Keratinocyte (primary cell): Measurements from ENCODE around the gene NVL. TPM values are rescaled to one million over a fixed set of nuclear protein-coding genes. Genes with fewer than 3 reads are reported as not detected.

Source experiments
- DNase-seq: peaks from one replicate; pipeline ENCODE4 v3.0.0-alpha.2; 2011; ENCODE audit warnings: low read depth, missing footprints, low spot score
- FAIRE-seq: peaks from 2 replicates; lab custom pipeline; 2011; peaks lifted over from hg19 to GRCh38; lab: Jason Lieb, UNC
- H2AFZ ChIP-seq: 2 replicates; pipeline ENCODE4 v1.6.0; 2012; ENCODE audit warnings: low read length, control low read depth, inconsistent platforms; ENCODE audit not compliant: control insufficient read depth
- H3K27ac ChIP-seq: 2 replicates; pipeline ENCODE4 v1.5.1; 2011; ENCODE audit warnings: low read length; ENCODE audit not compliant: control insufficient read depth, insufficient read depth
- H3K27me3 ChIP-seq: 3 replicates; pipeline ENCODE4 v1.6.0; 2011; ENCODE audit warnings: low read length; ENCODE audit not compliant: control insufficient read depth, insufficient read depth; ENCODE audit errors: extremely low read depth
- H3K36me3 ChIP-seq, 2 experiments: 2 replicates in 1 of 2; 3 replicates in 1 of 2; pipeline ENCODE4 v1.5.1; 2011; ENCODE audit warnings: low read length in 2 of 2, mild to moderate bottlenecking in 1 of 2; ENCODE audit not compliant: control insufficient read depth in 2 of 2, insufficient read depth in 2 of 2; ENCODE audit errors: extremely low read depth in 1 of 2
- H3K4me1 ChIP-seq: 3 replicates; pipeline ENCODE4 v1.5.1; 2011; ENCODE audit warnings: low read length; ENCODE audit not compliant: control insufficient read depth, insufficient read depth; ENCODE audit errors: extremely low read depth
- H3K4me2 ChIP-seq: 3 replicates; pipeline ENCODE4 v1.6.0; 2011; ENCODE audit warnings: low read depth, low read length; ENCODE audit not compliant: control insufficient read depth, insufficient read depth; ENCODE audit errors: extremely low read depth
- H3K4me3 ChIP-seq, 3 experiments: fragments of 200-600 bp in 1 of 3; sonication (generic) in 1 of 3; 2 replicates in 2 of 3; 3 replicates in 1 of 3; pipeline ENCODE4 v1.5.1; 2011 to 2016; ENCODE audit warnings: low read length in 3 of 3, mild to moderate bottlenecking in 3 of 3, control low read depth in 2 of 3, inconsistent platforms in 1 of 3, low read depth in 1 of 3, mixed read lengths in 1 of 3, mixed run types in 1 of 3, moderate library complexity in 1 of 3; ENCODE audit not compliant: control insufficient read depth in 2 of 3, insufficient read depth in 2 of 3; ENCODE audit errors: extremely low read depth in 1 of 3
- H3K79me2 ChIP-seq: 2 replicates; pipeline ENCODE4 v1.6.0; 2012; ENCODE audit warnings: low read length; ENCODE audit not compliant: control insufficient read depth, insufficient read depth
- H3K9ac ChIP-seq: 3 replicates; pipeline ENCODE4 v1.6.0; 2011; ENCODE audit warnings: low read length; ENCODE audit not compliant: control insufficient read depth, insufficient read depth; ENCODE audit errors: extremely low read depth
- H3K9me1 ChIP-seq: 3 replicates; pipeline ENCODE4 v1.6.0; 2011; ENCODE audit warnings: low read length; ENCODE audit not compliant: control insufficient read depth, insufficient read depth; ENCODE audit errors: extremely low read depth
- H3K9me3 ChIP-seq: 2 replicates; pipeline ENCODE4 v1.5.1; 2012; ENCODE audit warnings: low read depth, low read length; ENCODE audit not compliant: control insufficient read depth
- H4K20me1 ChIP-seq: 3 replicates; pipeline ENCODE4 v1.6.0; 2011; ENCODE audit warnings: low read length; ENCODE audit not compliant: control insufficient read depth, insufficient read depth; ENCODE audit errors: extremely low read depth
- CTCF ChIP-seq, 3 experiments: IDR thresholded peaks in 1 of 3; conservative IDR thresholded peaks in 1 of 3; optimal IDR thresholded peaks in 1 of 3; 2 replicates in 2 of 3; 3 replicates in 1 of 3; pipeline versions ENCODE3 to v1.5.1; 2011; ENCODE audit warnings: low read length in 3 of 3, mild to moderate bottlenecking in 3 of 3, moderate library complexity in 2 of 3, control low read depth in 1 of 3, inconsistent platforms in 1 of 3; ENCODE audit not compliant: insufficient read depth in 2 of 3; ENCODE audit errors: extremely low read depth in 1 of 3
- EZH2 ChIP-seq: IDR thresholded peaks from one replicate; pipeline ENCODE4 v1.6.1; 2012; ENCODE audit warnings: inconsistent platforms, mild to moderate bottlenecking, low read length, moderate library complexity
- dilution Hi-C: fragments of 300-500 bp; cut with MboI; formaldehyde crosslinking; loops from one replicate; pipeline ENCODE4 v1.7.0; 2020; ENCODE audit warnings: low sequenced_read_pairs; ENCODE audit not compliant: extremely low pct_ligation_motif_present
- polyA plus RNA-seq, 5 experiments: library from polyadenylated mRNA; depleted of rRNA in 3 of 5; stranded (reverse) in 3 of 5; stranded (forward) in 1 of 5; unstranded in 1 of 5; fragments of >200 nt; gene quantifications; 1 replicate in 1 of 5; 2 replicates in 3 of 5; 3 replicates in 1 of 5; pipeline versions ENCODE4 v1.2.1 to v1.2.3, GENCODE V29; 2011 to 2012; ENCODE audit warnings: missing spikeins in 2 of 5, low read depth in 1 of 5, low replicate concordance in 1 of 5

The NVL gene
- polyA plus RNA-seq, 1 donor (not counting 4 experiments of a cell fraction or from before 2014, with no cell fraction given) = 24.9 TPM

- Histone ChIP-seq H3K4me1 (no peaks in the 10 kb centered on the region), H3K27ac (no peak overlapping the region), H4K20me1 (no peaks in the 10 kb centered on the region), H3K4me3 (no peak overlapping the region), H3K27me3 (no peaks in the 10 kb centered on the region), H3K9ac (no peak overlapping the region), H3K9me3 (no peaks in the 10 kb centered on the region), H3K36me3 (peaks cover 7 to 8% of the 10 kb centered on the region in 2 experiments), H3K4me2 (no peak overlapping the region), H3K79me2 (no peaks in the 10 kb centered on the region), H3K9me1 (no peaks in the 10 kb centered on the region), H2AFZ (no peak overlapping the region)
- TF ChIP-seq EZH2 (no peak), CTCF (optimal IDR thresholded peaks at IDR 0.05 in 1 of 3, IDR thresholded peaks at IDR 0.05 in 1 of 3, conservative IDR thresholded peaks at IDR 0.05 in 1 of 3; ENCODE audit: extremely low read depth in 1 of 3, insufficient read depth in 2 of 3, low read length in 3 of 3) (no peak)
- dilution Hi-C loops = no loop called here
- DNase-seq = no peak
- no peak for FAIRE-seq
Measured at GRCh38 chr1:224282140-224282539, 47.8 kb downstream of the NVL start.

GRCh38 chr1:224276771-224277487 is 53.0 kb downstream of the NVL start:
- Histone ChIP-seq H3K9me1 (no peaks in the 10 kb centered on the region), H3K4me3 (no peak overlapping the region), H3K27ac (no peak overlapping the region), H3K9me3 (no peaks in the 10 kb centered on the region), H4K20me1 (no peaks in the 10 kb centered on the region), H3K36me3 (peaks cover 4 to 6% of the 10 kb centered on the region in 2 experiments), H3K79me2 (no peaks in the 10 kb centered on the region), H2AFZ (no peak overlapping the region), H3K9ac (no peak overlapping the region), H3K4me2 (no peak overlapping the region), H3K27me3 (no peaks in the 10 kb centered on the region), H3K4me1 (no peaks in the 10 kb centered on the region)
- TF ChIP-seq CTCF (optimal IDR thresholded peaks at IDR 0.05 in 1 of 3, IDR thresholded peaks at IDR 0.05 in 1 of 3, conservative IDR thresholded peaks at IDR 0.05 in 1 of 3; ENCODE audit: extremely low read depth in 1 of 3, insufficient read depth in 2 of 3, low read length in 3 of 3) (no peak), EZH2 (no peak)
- FAIRE-seq = no peak
- dilution Hi-C loops = no loop called here
- DNase-seq = no peak
